Thyroid gland (tissue), 4 donors: ENCODE data around the gene CTAGE1. TPM values are rescaled to one million over a fixed set of nuclear protein-coding genes. Genes with fewer than 3 reads are reported as not detected.
"Not testable (repeated sequence)": the region's sequence is repeated elsewhere in the genome, so short reads cannot be mapped to it uniquely, and the experiment has no call there.

ENCODE experiments used
- DNase-seq, 2 donors: peaks; one replicate each; pipeline ENCODE4 v3.0.0-alpha.2; 2019
- H3K27ac ChIP-seq, 3 donors: fragments of 200-600 bp; sonication (generic); 1 replicate in 2 of 3; 2 replicates in 1 of 3; pipeline ENCODE4 v1.5.1; 2016 to 2019; ENCODE audit warnings: mild to moderate bottlenecking in 1 of 3, moderate library complexity in 1 of 3
- H3K27me3 ChIP-seq: fragments of 200-600 bp; sonication (generic); one replicate; pipeline ENCODE4 v1.5.1; 2019
- H3K36me3 ChIP-seq, 2 donors: fragments of 200-600 bp; sonication (generic); one replicate each; pipeline ENCODE4 v1.5.1; 2016 to 2019
- H3K4me1 ChIP-seq, 2 donors: fragments of 200-600 bp; sonication (generic); one replicate each; pipeline ENCODE4 v1.5.1; 2017 to 2019
- H3K4me3 ChIP-seq, 3 donors: fragments of 200-600 bp; sonication (generic); replicated peaks in 1 of 3; 1 replicate in 2 of 3; 2 replicates in 1 of 3; pipeline ENCODE4 v1.5.1; 2016; ENCODE audit warnings: mild to moderate bottlenecking in 1 of 3
- H3K9me3 ChIP-seq: fragments of 200-600 bp; sonication (generic); one replicate; pipeline ENCODE4 v1.5.1; 2017
- POLR2A ChIP-seq, 2 donors: fragments of 450-650 bp; IDR thresholded peaks; one replicate each; pipeline ENCODE4 v1.6.1; 2017; ENCODE audit warnings: antibody characterized with exemption in 2 of 2, mild to moderate bottlenecking in 2 of 2, moderate library complexity in 1 of 2
- WGBS, 2 donors: methylation state at CpG; one replicate each; pipeline ENCODE4 v1.1.5; 2017; 5-methylcytosine and 5-hydroxymethylcytosine counted together
- intact Hi-C: fragments of 100-400 bp; cut with DNase I; formaldehyde crosslinking; loops from one replicate; pipeline ENCODE4 v1.15.1; 2023
- total RNA-seq, 4 donors: library from RNA; depleted of rRNA; stranded (reverse); fragments of >200 nt; gene quantifications; one replicate each; pipeline ENCODE4 v1.2.3, GENCODE V29; 2016
- TF ChIP-seq, protein P1 (sequence below), 6 experiments: fragments of 200-600 bp in 3 of 6; fragments of 450-650 bp in 3 of 6; sonication (generic) in 3 of 6; IDR thresholded peaks; one replicate each; pipeline ENCODE4 v1.5.1; 2016 to 2019; ENCODE audit warnings: antibody characterized with exemption in 6 of 6, mild to moderate bottlenecking in 2 of 6, inconsistent platforms in 1 of 6, moderate library complexity in 1 of 6

The CTAGE1 gene
- total RNA-seq, 4 donors from 2014 or later: not detected

DNA sequence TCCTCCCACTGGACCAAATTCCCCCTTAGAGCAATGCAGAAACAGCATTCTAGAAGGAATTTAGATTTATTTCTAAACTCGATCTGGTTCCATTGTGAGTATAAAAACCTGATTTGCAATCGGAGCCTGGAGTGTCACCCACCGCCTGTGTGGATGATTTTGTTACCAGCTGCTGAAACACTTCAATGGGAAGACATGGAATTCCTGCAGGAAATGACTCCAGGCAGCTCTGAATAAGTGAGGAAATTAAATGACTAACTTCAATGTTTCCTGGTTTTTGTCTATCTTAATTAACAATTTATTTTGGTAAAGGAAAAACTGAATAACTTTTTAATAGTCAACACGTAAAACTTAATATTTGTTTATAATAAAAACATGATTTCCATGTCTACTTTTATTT is 19.3 kb downstream of the CTAGE1 start:
- Histone ChIP-seq H3K36me3 (no peaks in the 10 kb centered on the region), H3K4me3 (no peak overlapping the region), H3K4me1 (peaks cover 0 to 4% of the 10 kb centered on the region in 2 donors), H3K27me3 (no peaks in the 10 kb centered on the region), H3K9me3 (no peaks in the 10 kb centered on the region), H3K27ac (no peak overlapping the region)
- WGBS, 2 donors: 68 to 72% methylated on average over 4 of the region's 4 CpGs
- intact Hi-C loops: no loop called here
- no peak for DNase-seq
- TF ChIP-seq, protein P1, sequence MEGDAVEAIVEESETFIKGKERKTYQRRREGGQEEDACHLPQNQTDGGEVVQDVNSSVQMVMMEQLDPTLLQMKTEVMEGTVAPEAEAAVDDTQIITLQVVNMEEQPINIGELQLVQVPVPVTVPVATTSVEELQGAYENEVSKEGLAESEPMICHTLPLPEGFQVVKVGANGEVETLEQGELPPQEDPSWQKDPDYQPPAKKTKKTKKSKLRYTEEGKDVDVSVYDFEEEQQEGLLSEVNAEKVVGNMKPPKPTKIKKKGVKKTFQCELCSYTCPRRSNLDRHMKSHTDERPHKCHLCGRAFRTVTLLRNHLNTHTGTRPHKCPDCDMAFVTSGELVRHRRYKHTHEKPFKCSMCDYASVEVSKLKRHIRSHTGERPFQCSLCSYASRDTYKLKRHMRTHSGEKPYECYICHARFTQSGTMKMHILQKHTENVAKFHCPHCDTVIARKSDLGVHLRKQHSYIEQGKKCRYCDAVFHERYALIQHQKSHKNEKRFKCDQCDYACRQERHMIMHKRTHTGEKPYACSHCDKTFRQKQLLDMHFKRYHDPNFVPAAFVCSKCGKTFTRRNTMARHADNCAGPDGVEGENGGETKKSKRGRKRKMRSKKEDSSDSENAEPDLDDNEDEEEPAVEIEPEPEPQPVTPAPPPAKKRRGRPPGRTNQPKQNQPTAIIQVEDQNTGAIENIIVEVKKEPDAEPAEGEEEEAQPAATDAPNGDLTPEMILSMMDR (IDR thresholded peaks at IDR 0.05): no peak
- TF ChIP-seq POLR2A (IDR thresholded peaks at IDR 0.05): no peak

DNA sequence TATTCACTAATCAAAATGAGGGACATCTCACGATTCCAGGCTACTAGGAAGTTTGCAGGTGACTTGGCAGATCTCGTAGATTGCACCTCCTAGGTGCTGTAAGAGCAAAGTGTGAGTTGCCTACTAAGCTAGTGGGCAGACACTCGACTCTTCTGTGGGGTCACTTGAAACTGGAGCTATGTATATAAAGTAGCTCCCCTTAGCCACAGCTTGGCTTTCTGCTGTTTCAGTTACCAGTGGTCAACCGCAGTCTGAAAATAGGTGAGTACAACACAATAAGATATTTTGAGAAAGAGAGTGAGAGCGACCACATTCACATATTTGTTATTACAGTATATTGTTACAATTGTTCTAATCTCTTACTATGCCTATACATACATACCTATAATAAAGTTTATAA is 23.3 kb downstream of the CTAGE1 start:
- TF ChIP-seq POLR2A (IDR thresholded peaks at IDR 0.05): no peak
- TF ChIP-seq, protein P1 (IDR thresholded peaks at IDR 0.05): no peak
- 86 to 91% methylated on average over 5 of the region's 5 CpGs for WGBS, 2 donors
- no peak overlapping the region for H3K4me3 ChIP-seq
- DNase-seq: no peak
- H3K36me3 ChIP-seq: no peaks in the 10 kb centered on the region
- no peaks in the 10 kb centered on the region for H3K4me1 ChIP-seq
- H3K27me3 ChIP-seq: no peaks in the 10 kb centered on the region
- intact Hi-C loops: no loop called here
- H3K27ac ChIP-seq: no peak overlapping the region
- H3K9me3 ChIP-seq: no peaks in the 10 kb centered on the region

DNA sequence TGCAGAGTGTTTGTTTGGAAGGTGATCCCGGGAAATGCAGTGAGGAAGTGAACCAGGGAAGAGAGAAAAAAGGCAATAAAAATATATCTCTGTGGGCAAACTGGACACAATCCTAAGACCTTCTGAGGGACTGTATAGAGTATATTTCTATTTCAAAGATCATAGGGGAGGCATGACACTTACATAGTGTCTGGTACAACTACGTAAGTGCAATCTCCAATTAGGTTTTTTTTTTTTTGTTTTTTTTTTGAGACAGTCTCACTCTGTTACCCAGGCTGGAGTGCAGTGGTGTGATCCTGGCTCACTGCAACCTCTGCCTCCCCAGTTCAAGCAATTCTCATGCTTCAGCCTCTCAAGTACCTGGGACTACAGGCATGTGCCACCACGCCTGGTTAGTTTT is 24.6 kb downstream of the CTAGE1 start:
- peak; percentile 16 to 37 for DNase-seq
- WGBS, 2 donors: 59 to 61% methylated on average over 3 of the region's 3 CpGs
- H3K4me3 ChIP-seq, intact Hi-C loops, H3K36me3 ChIP-seq, H3K27me3 ChIP-seq, H3K4me1 ChIP-seq, H3K27ac ChIP-seq, H3K9me3 ChIP-seq: not testable (repeated sequence)

DNA sequence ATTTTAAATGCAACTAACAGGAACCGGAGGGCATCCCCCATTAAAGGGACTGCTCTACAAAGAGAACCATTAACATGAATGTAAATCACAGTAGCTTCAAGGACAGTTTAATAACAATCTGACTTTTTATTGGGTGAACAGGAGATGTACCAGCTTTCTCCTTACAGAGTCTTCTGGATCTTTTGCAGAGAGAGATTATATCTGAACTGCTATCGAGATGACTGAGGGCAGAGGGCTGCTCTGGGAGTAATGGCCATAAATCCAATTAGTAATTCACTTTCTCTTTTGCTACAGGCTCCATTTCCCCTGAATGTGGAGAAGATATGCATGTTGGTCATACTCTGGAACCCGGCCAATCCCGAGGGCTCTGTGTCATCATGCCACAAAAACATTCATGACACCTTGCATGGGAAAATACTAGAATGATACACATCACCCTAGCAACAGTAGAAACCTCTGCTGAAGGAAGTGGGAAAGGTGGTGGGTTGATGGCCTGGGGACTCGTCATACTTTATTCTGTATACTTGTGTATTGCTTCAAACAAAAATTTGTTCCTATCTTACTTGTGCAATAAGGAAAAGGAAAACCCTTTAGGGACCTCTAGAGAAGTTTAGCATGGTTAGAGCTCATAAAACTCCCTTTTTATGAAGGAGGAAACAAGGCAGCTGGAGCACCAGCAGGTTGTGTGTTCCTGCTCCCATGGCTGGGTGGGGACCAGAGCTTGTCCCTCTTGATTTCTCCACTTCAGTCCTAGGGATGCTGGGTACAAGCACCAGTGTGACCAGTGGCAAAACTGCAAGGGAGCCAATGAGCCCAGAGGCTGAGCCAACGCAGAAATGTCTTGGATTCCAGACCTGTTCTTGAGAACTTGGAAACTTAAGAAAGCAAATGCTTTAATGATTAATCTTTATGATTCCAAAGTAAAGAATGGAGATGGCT is 26.0 kb downstream of the CTAGE1 start:
- DNase-seq: no peak

DNA sequence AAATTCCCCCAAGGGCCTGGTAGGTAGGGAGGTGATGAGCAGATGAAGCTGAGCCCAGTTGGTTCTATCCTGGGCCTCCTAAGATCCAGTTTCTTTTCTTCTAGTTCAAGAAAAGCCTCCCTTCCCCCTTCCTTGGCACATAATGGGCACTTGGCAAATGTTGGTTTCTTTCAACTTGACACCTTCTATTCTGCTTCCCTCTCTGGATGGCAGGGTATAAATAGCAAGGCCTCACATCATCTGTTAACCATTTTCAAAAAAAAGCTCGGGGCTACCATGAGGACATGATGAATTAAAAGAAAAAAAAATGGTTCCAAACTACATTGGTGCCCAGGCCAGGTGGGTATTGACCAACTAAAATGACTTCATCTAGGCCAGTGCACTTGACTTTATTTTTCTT is 29.9 kb downstream of the CTAGE1 start:
- Histone ChIP-seq H3K27me3 (no peaks in the 10 kb centered on the region), H3K4me1 (no peaks in the 10 kb centered on the region), H3K36me3 (no peaks in the 10 kb centered on the region), H3K4me3 (no peak overlapping the region), H3K9me3 (no peaks in the 10 kb centered on the region), H3K27ac (no peak overlapping the region)
- intact Hi-C loops: no loop called here
- TF ChIP-seq, protein P1 (IDR thresholded peaks at IDR 0.05): no peak
- no peak for TF ChIP-seq POLR2A (IDR thresholded peaks at IDR 0.05)
- 94 to 100% methylated on average over 1 of the region's 1 CpG for WGBS, 2 donors
- no peak for DNase-seq

More for the DNA sequence above, 26.0 kb downstream of the CTAGE1 start:
- Histone ChIP-seq H3K27me3 (no peaks in the 10 kb centered on the region), H3K27ac (no peak overlapping the region), H3K36me3 (no peaks in the 10 kb centered on the region), H3K4me1 (no peaks in the 10 kb centered on the region), H3K4me3 (no peak overlapping the region), H3K9me3 (no peaks in the 10 kb centered on the region)
- 74 to 84% methylated on average over 6 of the region's 6 CpGs for WGBS, 2 donors
- intact Hi-C loops: no loop called here
- TF ChIP-seq POLR2A (IDR thresholded peaks at IDR 0.05): no peak
- TF ChIP-seq, protein P1 (IDR thresholded peaks at IDR 0.05): no peak
